CD4-positive, alpha-beta T cell treated with Interleukin-21 for 1 hour (primary cell): ENCODE measurements around the gene DENND5A.
A peak's percentile ranks its signal among the peaks of the same experiment; 100 is the strongest.
"Not testable (repeated sequence)": the region's sequence is repeated elsewhere in the genome, so short reads cannot be mapped to it uniquely, and the experiment has no call there.

ENCODE experiments used
- DNase-seq: peaks from one replicate; pipeline ENCODE4 v3.0.0-alpha.2; 2020

Gene DENND5A

GRCh38 chr11:9264316-9265210 is 587 bp downstream of the DENND5A start:
- DNase-seq = peak; percentile 44

GRCh38 chr11:9263840-9264315 is 1.3 kb downstream of the DENND5A start:
- DNase-seq = peak; percentile 59

- DNase-seq = not testable (repeated sequence)
Measured at GRCh38 chr11:9260838-9261146, 4.4 kb downstream of the DENND5A start.

- DNase-seq = no peak
Measured at GRCh38 chr11:9259981-9260837, 4.9 kb downstream of the DENND5A start.

- not testable (repeated sequence) for DNase-seq
Measured at GRCh38 chr11:9258279-9258678, 6.9 kb downstream of the DENND5A start.

GRCh38 chr11:9254416-9254815 is 10.7 kb downstream of the DENND5A start:
- DNase-seq = no peak

- DNase-seq = no peak
Measured at GRCh38 chr11:9253086-9253485, 12.1 kb downstream of the DENND5A start.

- DNase-seq = no peak
Measured at GRCh38 chr11:9251311-9251710, 13.8 kb downstream of the DENND5A start.

- peak; percentile 60 for DNase-seq
Measured at GRCh38 chr11:9250139-9250582, 15.0 kb downstream of the DENND5A start.

- no peak for DNase-seq
Measured at GRCh38 chr11:9249252-9249651, 15.9 kb downstream of the DENND5A start.

GRCh38 chr11:9247863-9248262 is 17.3 kb downstream of the DENND5A start:
- no peak for DNase-seq

- DNase-seq = not testable (repeated sequence)
Measured at GRCh38 chr11:9236242-9236641, 28.9 kb downstream of the DENND5A start.

- no peak for DNase-seq
Measured at GRCh38 chr11:9232482-9232881, 32.7 kb downstream of the DENND5A start.

- peak; percentile 12 for DNase-seq
Measured at GRCh38 chr11:9231848-9232177, 33.3 kb downstream of the DENND5A start.

- DNase-seq = no peak
Measured at GRCh38 chr11:9230296-9230695, 34.9 kb downstream of the DENND5A start.

GRCh38 chr11:9228091-9228490 is 37.1 kb downstream of the DENND5A start:
- no peak for DNase-seq

GRCh38 chr11:9225748-9226298 is 39.3 kb downstream of the DENND5A start:
- DNase-seq = no peak

- DNase-seq = no peak
Measured at GRCh38 chr11:9222654-9223053, 42.5 kb downstream of the DENND5A start.

GRCh38 chr11:9220853-9221252 is 44.3 kb downstream of the DENND5A start:
- DNase-seq = not testable (repeated sequence)

GRCh38 chr11:9219572-9219971 is 45.6 kb downstream of the DENND5A start:
- no peak for DNase-seq

- DNase-seq = no peak
Measured at GRCh38 chr11:9219115-9219514, 46.0 kb downstream of the DENND5A start.

- no peak for DNase-seq
Measured at GRCh38 chr11:9214765-9215164, 50.4 kb downstream of the DENND5A start.

GRCh38 chr11:9211322-9211721 is 53.8 kb downstream of the DENND5A start:
- DNase-seq = no peak

- peak; percentile 5 for DNase-seq
Measured at GRCh38 chr11:9210922-9211320, 54.2 kb downstream of the DENND5A start.
